SK-N-MC (cell line): ENCODE measurements around the gene ABL1.

Experiments
- EZH2 ChIP-seq: fragments of 200-600 bp; sonication (generic); IDR thresholded peaks from one replicate; pipeline ENCODE4 v1.6.1; 2017; ENCODE audit warnings: antibody characterized with exemption
- POLR2AphosphoS5 ChIP-seq: IDR thresholded peaks from 2 replicates; pipeline ENCODE4 v1.6.1; 2012; ENCODE audit warnings: mild to moderate bottlenecking, low read depth, low read length, borderline replicate concordance

GRCh38 chr9:130810609-130811136, 24.4 kb upstream of the ABL1 start:
- no peak for TF ChIP-seq EZH2
- TF ChIP-seq POLR2AphosphoS5 = no peak
